ENCODE data around the gene ATP6V0B.

The ATP6V0B gene

DNA sequence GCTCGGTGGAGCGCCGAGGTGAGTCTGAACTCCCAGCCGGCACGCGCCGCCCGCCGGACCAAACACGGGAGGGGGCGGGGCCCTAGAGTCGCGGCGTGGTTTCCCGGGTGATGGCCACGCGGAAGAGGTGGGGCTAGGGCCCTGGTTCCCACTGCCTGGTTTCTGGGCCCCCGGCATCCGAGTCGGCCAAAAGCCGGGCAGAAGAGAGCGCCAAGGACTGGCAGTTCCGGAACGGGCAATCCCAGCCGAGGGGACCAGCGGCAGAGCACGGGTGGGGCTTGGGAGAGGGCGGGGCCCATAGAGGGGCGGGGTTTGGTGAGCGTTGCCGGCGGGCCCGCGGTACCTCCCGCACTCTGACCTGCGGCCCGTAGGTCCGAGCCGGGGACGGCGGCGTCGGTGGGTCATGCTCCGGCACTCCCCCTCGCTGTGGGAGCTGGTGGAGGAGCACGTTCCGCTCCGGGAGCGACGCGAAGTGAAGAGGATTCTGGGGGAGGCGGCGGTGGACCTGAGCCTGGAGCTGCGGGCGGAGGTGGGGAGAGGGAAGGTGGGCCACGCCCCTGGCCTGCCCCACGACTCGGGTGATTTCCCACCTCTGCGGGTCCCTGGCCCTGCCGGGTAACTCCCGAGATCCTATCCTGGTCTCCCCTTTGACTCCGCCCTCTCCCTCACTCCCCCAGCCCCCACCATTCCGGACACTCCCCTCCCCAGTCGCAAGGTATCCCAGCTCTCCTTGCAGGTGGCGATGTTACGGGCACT lies 16.9 kb downstream of the ATP6V0B start, which contains the start of gene CCDC24:
CCDC24 (plus strand) TSS at position 124 of the 756 bp plus-strand sequence; CDS start at position 404, 280 bp downstream.
- H3K4me3 ChIP-seq (ENCODE audit: low read length): peak within 1 kb of the TSS; percentile 81
- peaks cover under 1% of the 10 kb centered on the region for H3K36me3 ChIP-seq (ENCODE audit: insufficient read depth, low read length)
- peak within 1 kb of the TSS; percentile 80 for H3K9ac ChIP-seq (ENCODE audit: low read depth, low read length)

GRCh38 chr1:43992232-43992995 lies 17.7 kb downstream of the ATP6V0B start:
- H3K4me2 ChIP-seq (ENCODE audit: low read length): peak overlapping the region; percentile 98
- H3K9me3 ChIP-seq (replicated peaks; ENCODE audit: low read length): no peaks in the 10 kb centered on the region
- peak overlapping the region; percentile 81 for H3K4me3 ChIP-seq (ENCODE audit: low read length)
- peak overlapping the region; percentile 80 for H3K9ac ChIP-seq (ENCODE audit: low read depth, low read length)
- no peaks in the 10 kb centered on the region for H3K36me3 ChIP-seq (ENCODE audit: insufficient read depth, low read length)
- H3K27me3 ChIP-seq (ENCODE audit: control insufficient read depth, insufficient read depth, low read length): no peaks in the 10 kb centered on the region
- peaks cover 12% of the 10 kb centered on the region for H3K4me1 ChIP-seq (ENCODE audit: control insufficient read depth, insufficient read depth, low read length)

More for the DNA sequence above, 16.9 kb downstream of the ATP6V0B start, which contains the start of gene CCDC24:
- no peaks in the 10 kb centered on the region for H3K9me3 ChIP-seq (replicated peaks; ENCODE audit: low read length)
- no peaks in the 10 kb centered on the region for H3K27me3 ChIP-seq (ENCODE audit: control insufficient read depth, insufficient read depth, low read length)
- H3K4me2 ChIP-seq (ENCODE audit: low read length): peak within 1 kb of the TSS; percentile 98
- peaks cover 12% of the 10 kb centered on the region for H3K4me1 ChIP-seq (ENCODE audit: control insufficient read depth, insufficient read depth, low read length)

DNA sequence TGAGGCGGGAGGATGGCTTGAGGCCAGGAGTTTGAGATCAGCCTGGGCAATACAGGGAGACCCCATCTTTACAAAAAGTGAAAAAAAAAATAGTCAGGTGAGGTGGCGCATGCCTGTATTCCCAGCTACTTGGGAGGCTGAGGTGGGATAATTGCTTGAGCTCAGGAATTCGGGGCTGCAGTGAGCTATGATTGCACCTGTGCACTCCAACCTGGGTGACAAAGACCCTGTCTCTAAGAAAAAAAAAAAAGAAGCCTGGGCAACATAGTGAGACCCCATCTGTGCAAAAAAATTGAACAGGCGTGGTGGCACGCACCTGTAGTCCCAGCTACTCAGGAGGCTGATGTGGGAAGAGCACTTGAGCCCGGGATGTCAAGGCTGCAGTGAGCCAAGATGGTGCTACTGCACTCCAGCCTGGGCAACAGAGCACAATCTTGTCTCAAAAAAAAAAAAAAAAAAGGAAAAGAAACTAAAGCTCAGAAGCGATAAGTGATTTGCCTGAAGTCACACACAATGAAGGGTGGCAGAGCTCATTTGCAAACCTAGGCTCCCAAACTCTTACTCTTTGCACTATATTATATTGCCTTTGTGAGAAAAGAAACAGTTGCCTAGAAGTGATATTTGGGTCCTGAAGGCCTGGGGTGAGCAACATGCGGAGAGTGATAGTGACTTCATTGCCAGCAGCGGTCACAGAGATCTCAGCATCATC lies 18.6 kb downstream of the ATP6V0B start:
- H3K4me1 ChIP-seq (ENCODE audit: control insufficient read depth, insufficient read depth, low read length): peaks cover 12% of the 10 kb centered on the region
- H3K27me3 ChIP-seq (ENCODE audit: control insufficient read depth, insufficient read depth, low read length): no peaks in the 10 kb centered on the region
- H3K9me3 ChIP-seq (replicated peaks; ENCODE audit: low read length): no peaks in the 10 kb centered on the region
- no peak overlapping the region for H3K9ac ChIP-seq (ENCODE audit: low read depth, low read length)
- no peaks in the 10 kb centered on the region for H3K36me3 ChIP-seq (ENCODE audit: insufficient read depth, low read length)
- H3K4me2 ChIP-seq (ENCODE audit: low read length): no peak overlapping the region
- H3K4me3 ChIP-seq (ENCODE audit: low read length): no peak overlapping the region

DNA sequence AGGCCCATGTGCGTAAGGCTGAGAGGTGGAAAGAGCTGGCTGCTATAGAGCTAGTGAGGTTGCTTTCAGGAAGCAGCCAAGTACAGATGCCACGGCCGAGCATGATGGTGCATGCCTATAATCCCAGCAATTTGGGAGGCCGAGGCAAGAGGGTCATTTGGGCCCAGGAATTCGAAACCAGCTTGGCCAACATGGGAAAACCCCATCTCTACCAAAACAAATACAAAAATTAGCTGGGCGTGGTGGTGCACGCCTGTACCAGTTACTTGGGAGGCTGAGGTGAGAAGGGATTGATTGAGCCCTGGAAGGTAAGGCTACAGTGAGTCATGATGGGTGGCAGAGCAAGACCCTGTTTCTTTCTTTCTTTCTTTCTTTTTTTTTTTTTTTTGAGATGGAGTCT lies 19.3 kb downstream of the ATP6V0B start:
- Histone ChIP-seq H3K9ac (ENCODE audit: low read depth, low read length) (no peak overlapping the region), H3K4me1 (ENCODE audit: control insufficient read depth, insufficient read depth, low read length) (peaks cover 12% of the 10 kb centered on the region), H3K27me3 (ENCODE audit: control insufficient read depth, insufficient read depth, low read length) (no peaks in the 10 kb centered on the region), H3K4me2 (ENCODE audit: low read length) (no peak overlapping the region), H3K4me3 (ENCODE audit: low read length) (no peak overlapping the region), H3K9me3 (replicated peaks; ENCODE audit: low read length) (no peaks in the 10 kb centered on the region), H3K36me3 (ENCODE audit: insufficient read depth, low read length) (no peaks in the 10 kb centered on the region)

DNA sequence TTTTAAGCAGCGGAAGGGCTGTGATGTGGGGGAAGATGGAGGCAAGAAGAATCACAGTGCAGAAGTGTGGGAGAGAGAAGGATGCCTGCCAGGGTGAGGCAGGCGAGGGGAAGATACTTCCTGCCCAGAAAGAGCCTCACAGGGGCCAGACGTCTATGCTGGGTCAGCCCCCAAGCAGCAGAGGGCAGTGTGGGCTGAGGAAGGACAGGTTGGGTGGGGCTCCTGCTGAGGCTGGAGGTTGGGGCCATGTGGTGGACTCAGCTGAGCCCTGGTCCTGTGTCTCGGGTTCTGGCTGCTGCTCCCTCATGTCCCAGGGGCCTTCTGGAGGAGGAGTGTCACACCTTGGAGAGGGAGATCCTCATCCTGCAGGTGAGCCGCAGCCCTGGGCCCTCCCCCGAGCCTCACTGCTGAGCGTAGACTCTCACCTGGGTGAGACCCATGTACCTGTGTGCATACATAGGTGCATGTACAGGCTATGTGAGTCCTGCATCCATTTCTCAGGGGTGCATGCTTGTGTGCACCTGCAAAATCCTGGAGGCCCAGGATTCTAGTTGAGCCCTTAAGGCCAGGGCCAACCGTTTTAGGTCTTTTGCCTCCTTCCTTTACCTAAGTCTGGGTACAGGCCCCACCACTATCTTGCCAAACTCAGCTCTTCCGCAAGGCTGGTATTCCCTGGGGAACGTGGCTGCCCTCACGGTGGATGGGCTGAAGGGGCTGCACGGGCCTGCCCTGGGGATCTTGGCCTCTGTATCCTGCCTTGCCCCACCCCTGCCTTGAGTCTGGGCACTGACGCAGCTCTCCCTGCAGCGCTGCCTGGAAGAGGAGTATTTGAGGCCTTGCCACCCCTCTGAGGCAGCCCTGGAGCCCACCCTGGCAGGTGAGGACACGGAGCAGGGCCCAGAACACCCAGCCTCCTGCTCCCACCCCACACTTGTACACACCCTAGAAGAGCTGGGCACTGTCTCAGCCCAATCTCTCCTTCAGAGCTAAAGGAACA lies 20.3 kb downstream of the ATP6V0B start:
- Histone ChIP-seq H3K27me3 (ENCODE audit: control insufficient read depth, insufficient read depth, low read length) (no peaks in the 10 kb centered on the region), H3K4me3 (ENCODE audit: low read length) (no peak overlapping the region), H3K4me2 (ENCODE audit: low read length) (no peak overlapping the region)

DNA sequence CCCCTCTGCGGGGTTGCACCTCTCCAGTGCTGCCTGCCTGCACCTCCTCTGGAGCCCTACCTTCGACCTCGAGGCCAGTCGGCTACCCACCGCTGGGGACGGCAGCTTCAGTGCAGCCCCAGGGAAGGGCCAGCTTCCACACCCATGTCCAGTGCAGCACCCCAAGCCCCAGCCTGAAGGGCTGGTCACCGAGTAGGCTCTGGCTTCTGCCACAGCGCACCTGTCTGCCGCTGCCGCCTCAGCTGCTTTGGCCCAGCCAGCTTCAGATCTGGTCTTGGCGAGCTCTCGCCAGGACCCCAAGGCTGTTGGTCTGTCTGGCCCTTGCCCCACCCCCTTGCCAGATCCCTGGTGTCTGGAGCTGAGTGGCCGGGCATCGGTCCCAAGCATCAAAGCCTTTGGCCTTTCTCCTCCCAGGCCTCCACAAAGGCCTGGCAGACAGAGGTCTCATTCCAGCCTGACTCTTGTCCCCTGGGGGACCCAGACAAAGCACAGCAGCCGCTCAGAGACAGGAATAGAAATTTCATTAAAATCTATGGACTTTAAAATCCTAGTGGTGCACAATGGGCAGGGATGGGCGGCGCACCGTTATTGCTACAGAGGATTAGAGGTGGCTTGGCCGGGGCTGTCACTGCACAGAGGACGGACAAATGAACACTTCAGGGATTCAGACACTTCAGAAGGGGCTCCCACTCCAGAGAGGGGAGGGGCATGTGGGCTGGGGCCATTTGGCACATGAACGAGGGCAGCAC lies 21.4 kb downstream of the ATP6V0B start:
- Histone ChIP-seq H3K4me2 (ENCODE audit: low read length) (no peak overlapping the region), H3K4me1 (ENCODE audit: control insufficient read depth, insufficient read depth, low read length) (peaks cover 13% of the 10 kb centered on the region), H3K4me3 (ENCODE audit: low read length) (no peak overlapping the region), H3K27me3 (ENCODE audit: control insufficient read depth, insufficient read depth, low read length) (no peaks in the 10 kb centered on the region), H3K9ac (ENCODE audit: low read depth, low read length) (no peak overlapping the region), H3K36me3 (ENCODE audit: insufficient read depth, low read length) (no peaks in the 10 kb centered on the region), H3K9me3 (replicated peaks; ENCODE audit: low read length) (no peaks in the 10 kb centered on the region)

More for the DNA sequence above, 20.3 kb downstream of the ATP6V0B start:
- Histone ChIP-seq H3K4me1 (ENCODE audit: control insufficient read depth, insufficient read depth, low read length) (peaks cover 19% of the 10 kb centered on the region), H3K9ac (ENCODE audit: low read depth, low read length) (no peak overlapping the region), H3K9me3 (replicated peaks; ENCODE audit: low read length) (no peaks in the 10 kb centered on the region), H3K36me3 (ENCODE audit: insufficient read depth, low read length) (no peaks in the 10 kb centered on the region)

DNA sequence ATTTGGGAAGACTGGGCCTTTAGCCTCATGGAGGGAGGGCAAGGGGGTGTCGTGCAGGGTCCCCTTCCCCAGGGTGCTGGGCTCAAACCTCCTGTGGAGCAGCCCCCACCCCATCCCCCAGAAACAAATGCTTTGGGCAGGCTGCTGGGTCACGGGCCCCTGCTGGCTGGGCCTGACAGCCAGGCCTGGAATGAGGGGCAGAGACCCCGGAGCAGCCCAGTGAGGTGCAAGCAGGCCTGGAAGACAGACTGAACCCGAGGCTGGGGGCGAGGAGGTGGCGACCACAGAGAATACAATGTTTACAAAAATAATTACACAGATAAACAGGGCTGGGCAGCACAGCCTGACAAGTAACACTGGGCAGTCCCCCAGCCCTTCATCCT lies 22.0 kb downstream of the ATP6V0B start:
- Histone ChIP-seq H3K4me1 (ENCODE audit: control insufficient read depth, insufficient read depth, low read length) (peaks cover 11% of the 10 kb centered on the region), H3K4me3 (ENCODE audit: low read length) (no peak overlapping the region), H3K9ac (ENCODE audit: low read depth, low read length) (no peak overlapping the region), H3K9me3 (replicated peaks; ENCODE audit: low read length) (no peaks in the 10 kb centered on the region), H3K36me3 (ENCODE audit: insufficient read depth, low read length) (no peaks in the 10 kb centered on the region), H3K4me2 (ENCODE audit: low read length) (no peak overlapping the region), H3K27me3 (ENCODE audit: control insufficient read depth, insufficient read depth, low read length) (no peaks in the 10 kb centered on the region)

GRCh38 chr1:43997295-43997999 lies 22.7 kb downstream of the ATP6V0B start:
- Histone ChIP-seq H3K4me1 (ENCODE audit: control insufficient read depth, insufficient read depth, low read length) (peaks cover 6% of the 10 kb centered on the region), H3K4me3 (ENCODE audit: low read length) (no peak overlapping the region), H3K4me2 (ENCODE audit: low read length) (no peak overlapping the region), H3K9me3 (replicated peaks; ENCODE audit: low read length) (no peaks in the 10 kb centered on the region), H3K36me3 (ENCODE audit: insufficient read depth, low read length) (no peaks in the 10 kb centered on the region), H3K9ac (ENCODE audit: low read depth, low read length) (no peak overlapping the region), H3K27me3 (ENCODE audit: control insufficient read depth, insufficient read depth, low read length) (no peaks in the 10 kb centered on the region)

DNA sequence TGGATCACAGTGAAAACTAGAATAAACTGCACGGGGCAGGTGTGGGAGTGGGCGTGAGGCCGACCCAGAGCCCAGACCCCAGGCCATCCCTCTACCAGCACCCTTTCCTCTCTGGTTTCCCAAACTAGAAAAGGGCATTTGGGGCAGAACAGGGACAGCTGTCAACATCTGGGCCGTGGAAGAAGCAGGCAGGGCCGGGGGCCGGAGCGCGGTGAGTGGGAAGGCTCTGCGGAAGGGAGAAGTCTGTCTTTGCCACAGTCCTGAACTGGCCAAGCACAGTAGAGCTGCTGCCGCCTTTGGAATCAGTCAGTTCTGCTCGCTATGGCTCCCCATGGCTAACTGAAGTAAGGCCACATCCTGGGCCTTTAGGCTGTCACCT lies 23.2 kb downstream of the ATP6V0B start:
- Histone ChIP-seq H3K4me2 (ENCODE audit: low read length) (no peak overlapping the region), H3K27me3 (ENCODE audit: control insufficient read depth, insufficient read depth, low read length) (no peaks in the 10 kb centered on the region), H3K9me3 (replicated peaks; ENCODE audit: low read length) (no peaks in the 10 kb centered on the region), H3K36me3 (ENCODE audit: insufficient read depth, low read length) (no peaks in the 10 kb centered on the region), H3K9ac (ENCODE audit: low read depth, low read length) (no peak overlapping the region), H3K4me1 (ENCODE audit: control insufficient read depth, insufficient read depth, low read length) (peaks cover 6% of the 10 kb centered on the region), H3K4me3 (ENCODE audit: low read length) (no peak overlapping the region)

DNA sequence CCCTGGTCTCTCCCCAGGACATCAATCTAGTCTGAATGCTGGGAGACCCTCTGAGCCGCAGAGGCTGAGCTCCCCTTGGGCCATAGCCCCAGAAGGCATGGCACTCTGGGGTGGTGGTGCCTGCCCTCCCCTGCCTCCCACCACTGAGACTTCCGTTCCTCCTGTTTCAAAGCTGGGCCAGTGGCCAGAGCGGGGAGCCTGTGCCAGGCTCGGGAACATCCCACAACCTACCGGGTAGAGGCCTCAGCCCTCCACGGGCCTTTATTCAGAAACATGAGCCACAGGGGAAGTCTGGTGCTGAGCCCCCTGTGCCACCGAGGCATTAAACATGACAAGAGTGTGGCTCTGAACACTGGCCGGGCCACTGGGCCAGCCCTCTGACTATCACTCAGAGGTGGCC lies 24.7 kb downstream of the ATP6V0B start:
- no peak overlapping the region for H3K4me2 ChIP-seq (ENCODE audit: low read length)
- H3K9me3 ChIP-seq (replicated peaks; ENCODE audit: low read length): no peaks in the 10 kb centered on the region
- peaks cover 6% of the 10 kb centered on the region for H3K4me1 ChIP-seq (ENCODE audit: control insufficient read depth, insufficient read depth, low read length)
- H3K27me3 ChIP-seq (ENCODE audit: control insufficient read depth, insufficient read depth, low read length): no peaks in the 10 kb centered on the region
- no peak overlapping the region for H3K9ac ChIP-seq (ENCODE audit: low read depth, low read length)
- H3K4me3 ChIP-seq (ENCODE audit: low read length): no peak overlapping the region
- no peaks in the 10 kb centered on the region for H3K36me3 ChIP-seq (ENCODE audit: insufficient read depth, low read length)
